Activated CD4-positive, CD25-positive, alpha-beta regulatory T cell (primary cell): Measurements from ENCODE around the gene CP.
"Not testable (repeated sequence)": the region's sequence is repeated elsewhere in the genome, so short reads cannot be mapped to it uniquely, and the experiment has no call there.

Source experiments
- DNase-seq, 4 experiments: peaks; one replicate each; lab custom pipeline; 2025; lab: John Stamatoyannopoulos, UW

CP gene

DNA sequence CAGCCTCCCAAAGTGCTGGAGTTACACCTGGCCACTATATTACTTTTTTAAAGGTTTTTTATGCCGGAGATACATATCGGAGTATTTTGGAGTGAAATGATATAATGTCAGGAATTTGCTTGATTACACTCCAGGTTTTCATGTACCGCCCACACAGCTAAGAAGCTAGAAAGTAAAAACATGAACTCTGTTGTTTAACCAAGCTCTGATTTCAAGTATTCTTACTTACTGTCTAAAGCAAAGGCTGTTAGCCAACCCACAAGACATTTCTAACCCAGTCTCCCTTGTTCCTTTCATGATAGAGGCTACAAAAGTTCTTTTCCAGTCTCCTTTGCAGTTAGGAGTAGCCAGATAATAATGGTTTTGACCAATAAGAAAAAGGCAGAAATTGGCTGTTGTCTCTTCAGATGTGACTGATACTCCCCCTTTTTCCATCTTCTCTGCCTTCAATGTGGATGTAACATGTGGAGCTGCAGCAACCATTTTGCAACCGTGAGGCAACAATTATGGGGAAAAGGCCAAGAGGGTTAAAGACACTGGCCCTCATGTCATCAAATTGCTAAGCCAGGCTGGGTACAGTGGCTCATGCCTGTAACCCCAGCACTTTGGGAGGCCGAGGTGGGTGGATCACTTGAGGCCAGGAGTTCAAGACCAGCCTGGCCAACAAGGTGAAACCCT, 6.1 kb upstream of the CP start:
- no peak for DNase-seq

DNA sequence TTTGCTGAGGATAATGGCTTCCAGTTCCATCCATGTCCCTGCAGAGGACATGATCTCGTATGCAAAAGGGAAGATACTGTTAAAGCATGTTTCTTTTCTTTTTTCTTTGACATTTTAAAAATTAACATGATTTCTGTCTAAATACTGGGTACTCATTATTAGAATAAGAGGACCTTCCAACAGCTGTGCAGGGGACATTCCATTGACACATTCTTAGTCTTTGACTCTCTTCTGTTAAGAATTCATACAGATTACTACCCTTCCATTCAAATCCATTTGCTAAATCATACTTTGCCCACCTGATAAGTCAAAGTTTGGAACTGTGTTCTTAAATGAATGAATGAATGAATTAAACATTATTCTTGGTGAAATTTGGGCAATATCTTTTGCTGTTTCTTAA, 5.1 kb upstream of the CP start:
- no peak for DNase-seq

DNA sequence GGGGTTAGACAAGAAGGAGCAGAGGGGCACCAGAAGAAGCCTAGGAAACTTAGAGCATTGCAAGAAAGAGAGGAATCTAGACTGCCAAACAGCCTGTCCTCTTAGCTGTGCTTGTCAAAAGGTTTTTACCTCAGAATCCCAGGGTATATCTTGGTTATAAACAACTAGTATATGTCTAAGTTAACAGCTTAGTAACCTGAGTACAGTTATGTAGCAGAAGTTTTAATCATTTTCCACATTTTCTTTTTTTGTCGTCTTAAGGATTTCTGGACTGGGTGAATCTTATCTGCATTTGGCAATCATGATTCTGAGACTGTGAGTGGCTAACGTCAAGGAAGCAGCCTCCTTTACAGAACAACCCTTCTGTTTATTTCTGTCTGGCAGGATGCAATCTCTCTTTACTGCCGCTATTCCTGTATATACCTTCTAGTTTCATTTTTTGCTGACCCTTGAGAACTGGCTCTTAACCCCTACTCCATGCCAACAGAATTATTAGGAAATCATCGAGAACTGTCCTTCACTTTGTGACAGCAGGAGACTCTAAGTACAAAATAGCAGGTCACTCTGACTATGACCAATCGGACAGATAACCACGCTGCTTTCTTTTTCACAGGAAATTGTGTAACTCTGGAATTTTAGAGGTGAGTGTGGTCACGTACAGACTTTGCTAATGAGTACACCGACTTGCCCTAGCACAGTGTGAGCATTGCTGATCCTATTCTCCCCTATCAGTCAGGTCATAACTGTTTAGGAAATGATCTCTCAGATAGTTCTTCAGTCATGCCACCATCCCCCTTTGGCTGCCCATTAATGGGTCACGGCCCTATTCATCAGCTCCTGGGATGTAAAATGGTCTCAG, 3.3 kb upstream of the CP start:
- no peak for DNase-seq

DNA sequence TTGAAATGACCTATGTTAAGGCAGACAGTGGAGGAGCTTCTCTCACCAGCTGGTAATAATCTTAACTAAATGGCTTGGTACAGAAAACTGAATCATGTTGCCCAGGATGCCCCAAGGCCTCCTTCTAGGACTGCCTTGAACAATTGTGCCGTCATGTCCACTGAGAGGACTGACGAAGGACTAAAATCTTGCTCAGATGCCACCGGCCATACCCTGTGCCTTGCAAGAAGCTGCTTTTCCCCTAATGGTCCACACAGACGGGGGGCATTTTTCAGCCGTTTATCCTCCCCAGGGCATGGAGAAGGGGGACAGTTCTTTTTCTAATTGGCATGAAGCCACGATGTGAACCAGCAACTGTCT, 1.8 kb upstream of the CP start:
- DNase-seq: no peak

DNA sequence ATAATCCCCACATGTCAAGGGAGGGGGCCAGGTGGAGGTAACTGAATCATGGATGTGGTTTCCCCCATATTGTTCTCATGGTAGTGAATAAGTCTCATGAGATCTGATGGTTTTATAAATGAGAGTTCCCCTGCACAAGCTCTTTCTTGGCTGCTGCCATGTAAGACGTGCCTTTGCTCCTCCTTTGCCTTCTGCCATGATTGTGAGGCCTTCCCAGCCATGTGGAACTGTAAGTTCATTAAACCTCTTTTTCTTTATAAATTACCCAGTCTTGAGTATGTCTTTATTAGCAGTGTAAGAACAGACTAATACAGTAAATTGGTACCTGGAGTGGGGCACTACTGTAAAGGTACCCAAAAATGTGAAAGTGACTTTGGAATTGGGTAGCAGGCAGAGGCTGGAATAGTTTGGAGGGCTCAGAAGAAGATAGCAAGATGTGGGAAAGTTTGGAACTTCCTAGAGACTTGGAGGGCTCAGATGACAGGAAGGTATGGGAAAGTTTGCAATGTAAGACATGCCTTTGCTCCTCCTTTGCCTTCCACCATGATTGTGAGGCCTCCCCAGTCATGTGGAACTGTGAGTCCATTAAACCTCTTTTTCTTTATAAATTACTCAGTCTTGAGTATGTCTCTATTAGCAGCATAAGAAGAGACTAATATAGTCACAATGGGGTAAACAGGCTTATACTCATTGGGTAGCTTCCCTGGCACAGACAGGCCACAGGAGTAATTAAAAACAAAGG, 2.1 kb downstream of the CP start:
- DNase-seq: not testable (repeated sequence)

DNA sequence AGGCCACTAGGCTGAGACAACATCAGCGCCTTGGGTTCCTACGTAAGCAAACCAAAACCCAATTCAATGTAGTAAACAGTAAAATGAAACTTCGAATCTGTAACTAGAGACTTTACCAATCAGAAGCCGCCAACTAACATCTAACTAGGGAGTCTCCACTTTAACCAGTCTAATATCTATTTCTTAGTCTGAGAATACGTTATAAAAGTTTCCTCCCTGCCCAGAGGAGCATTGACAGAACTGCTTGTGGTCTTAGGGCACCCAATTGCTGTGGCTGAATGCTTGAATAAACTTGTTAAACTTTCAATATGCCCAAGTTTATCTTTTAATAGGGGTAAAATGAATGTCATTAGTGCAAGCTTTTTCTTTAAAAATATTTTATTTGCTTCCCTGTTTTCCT, 4.3 kb downstream of the CP start:
- no peak for DNase-seq

DNA sequence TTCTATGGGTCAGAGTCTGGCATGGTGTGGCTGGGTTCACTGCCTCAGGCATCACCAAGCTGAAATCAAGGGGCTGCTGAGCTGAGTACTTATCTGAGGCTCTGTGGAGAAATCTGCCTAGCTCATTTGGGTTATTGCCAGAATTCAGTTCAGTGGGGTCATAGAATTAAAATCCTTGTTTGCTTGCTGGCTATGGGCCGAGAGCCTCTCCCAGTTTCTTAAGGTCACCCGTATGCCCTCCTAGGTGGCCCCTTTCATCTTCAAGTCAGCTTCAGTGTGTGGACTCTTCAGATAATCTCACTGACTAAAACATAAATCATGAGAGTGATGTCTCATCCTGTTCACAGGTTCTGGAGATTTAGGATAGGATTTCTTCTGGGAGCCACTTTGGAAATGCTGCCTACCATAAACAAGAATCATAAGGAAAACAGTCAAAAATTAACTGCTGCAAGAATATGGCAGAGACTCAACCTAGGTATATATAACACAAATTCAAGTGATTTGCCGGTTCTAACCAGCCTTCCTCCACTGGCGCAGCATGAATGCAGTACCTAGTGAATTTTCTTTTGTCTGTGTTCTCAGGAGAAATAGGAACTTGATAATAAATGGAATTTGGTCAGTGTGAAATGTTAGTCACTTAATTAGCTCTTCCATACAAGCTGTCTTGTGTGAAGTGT, 5.3 kb downstream of the CP start:
- DNase-seq: no peak

DNA sequence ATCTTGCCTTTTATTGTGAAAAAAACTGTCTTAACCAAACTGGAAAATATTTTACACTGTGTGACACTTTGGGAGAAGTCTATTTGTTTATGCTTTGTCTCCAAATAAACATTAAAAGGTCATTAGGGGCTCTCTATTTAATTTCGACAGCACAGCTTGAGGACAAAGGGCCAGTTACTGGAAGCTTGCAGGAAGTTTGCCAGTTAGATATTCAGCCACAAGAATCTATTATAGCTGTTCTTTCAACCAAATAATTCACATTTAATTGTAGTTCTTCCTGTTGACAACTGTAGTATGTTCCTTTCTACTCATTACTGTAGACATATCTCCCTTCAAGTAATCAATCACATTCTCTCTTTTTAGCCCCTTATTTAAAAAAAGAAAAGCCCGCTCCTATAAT, 6.1 kb downstream of the CP start:
- DNase-seq: no peak

DNA sequence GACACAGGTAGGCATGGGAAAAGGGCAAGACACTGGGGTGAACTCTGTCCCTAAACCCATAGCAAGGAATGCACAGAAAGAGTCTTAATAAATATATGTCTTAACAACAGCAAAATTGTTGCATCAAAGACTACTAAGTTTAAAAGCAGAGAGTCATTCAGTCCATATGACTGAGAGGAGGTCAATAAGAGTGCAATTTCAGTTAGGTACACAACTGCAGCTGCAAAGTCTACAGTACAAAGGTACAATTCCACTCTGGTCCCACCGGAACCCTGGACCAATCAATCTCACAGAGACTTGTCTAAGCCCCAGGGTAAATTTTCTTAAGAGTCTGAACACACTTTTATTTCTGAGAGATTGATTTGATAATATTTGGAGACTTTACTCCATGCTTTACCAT, 6.9 kb downstream of the CP start:
- DNase-seq: no peak

DNA sequence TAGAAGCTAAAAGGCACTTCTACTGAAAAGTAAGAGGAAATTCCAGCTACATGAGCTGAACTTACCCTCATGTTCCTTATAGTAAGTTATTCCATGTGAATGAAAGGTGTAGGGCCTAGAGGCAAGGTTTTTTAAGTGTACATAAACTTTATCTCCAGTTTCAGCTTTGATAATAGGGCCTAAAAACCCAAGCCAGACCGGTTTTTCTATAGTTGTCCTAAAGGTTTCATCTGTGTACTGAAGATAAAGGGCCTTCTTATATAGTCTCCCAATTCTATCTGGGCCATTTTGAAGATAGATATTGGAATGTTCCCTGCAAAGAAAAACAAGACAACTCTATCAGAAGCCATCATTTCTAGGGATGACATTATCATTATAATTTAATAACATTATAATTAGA, 9.2 kb downstream of the CP start:
- DNase-seq: no peak

DNA sequence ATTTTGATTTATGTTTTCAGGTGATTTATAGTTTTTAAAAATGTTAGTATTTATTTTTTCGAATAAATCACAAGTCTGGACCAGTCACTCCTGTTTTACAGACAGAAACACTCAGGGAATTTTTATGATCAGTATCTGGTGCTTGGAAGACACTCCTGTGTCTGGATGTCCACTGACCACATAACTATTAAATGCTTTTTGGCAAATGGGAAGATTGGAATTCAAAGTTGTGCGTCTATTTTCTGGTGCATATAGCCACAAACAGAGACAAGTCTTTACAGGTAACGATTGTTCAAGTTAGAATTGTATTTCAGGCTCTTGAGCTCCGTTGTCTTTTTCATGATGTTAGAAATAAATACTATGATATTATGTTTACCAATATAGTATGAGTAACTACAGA, 12.2 kb downstream of the CP start:
- no peak for DNase-seq

DNA sequence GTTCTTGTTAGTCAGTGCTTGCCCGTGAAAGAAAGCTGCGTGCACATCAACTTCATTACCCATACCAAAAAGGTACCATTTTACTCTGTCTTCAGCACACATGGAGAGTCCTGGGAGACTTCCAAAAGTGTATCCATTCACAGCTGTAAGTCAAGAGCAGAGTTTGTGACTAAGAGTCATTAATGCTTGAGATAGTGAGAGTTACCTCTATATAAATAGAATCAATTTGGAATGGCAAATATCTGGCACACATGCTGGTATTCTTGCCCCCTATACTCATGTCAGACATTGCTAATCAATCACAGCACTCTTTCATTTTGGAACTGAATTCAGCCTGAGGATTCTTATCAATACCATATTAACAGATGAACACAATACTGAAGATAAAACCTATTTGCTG, 14.2 kb downstream of the CP start:
- no peak for DNase-seq

DNA sequence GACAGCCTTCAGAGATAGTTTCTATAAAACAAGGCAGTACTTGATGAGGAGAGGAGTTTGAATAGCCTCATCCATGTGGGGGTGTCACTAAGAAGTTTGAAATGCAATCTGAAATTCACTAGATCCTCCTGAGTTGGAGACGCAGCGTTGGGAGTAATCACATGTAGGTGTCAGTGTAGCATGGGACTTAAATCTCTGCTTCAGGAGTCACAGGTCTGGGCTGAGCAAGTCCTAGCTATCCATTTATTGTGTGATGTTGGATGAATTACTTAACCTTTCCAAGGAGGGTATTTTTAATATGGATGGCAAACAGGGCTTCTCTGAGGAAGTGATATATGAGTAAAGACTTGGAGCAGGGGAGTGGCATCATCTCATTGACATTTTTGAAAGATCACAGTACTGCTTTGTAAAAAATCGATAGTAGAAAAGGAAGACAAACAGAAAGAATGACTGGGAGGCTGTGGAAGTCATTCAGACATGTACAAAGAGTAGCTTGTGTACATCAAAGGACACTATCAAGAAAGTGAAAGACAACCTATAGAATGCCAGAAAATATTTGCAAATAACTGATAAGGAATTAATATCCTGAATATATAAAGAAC, 17.1 kb downstream of the CP start:
- DNase-seq: no peak

DNA sequence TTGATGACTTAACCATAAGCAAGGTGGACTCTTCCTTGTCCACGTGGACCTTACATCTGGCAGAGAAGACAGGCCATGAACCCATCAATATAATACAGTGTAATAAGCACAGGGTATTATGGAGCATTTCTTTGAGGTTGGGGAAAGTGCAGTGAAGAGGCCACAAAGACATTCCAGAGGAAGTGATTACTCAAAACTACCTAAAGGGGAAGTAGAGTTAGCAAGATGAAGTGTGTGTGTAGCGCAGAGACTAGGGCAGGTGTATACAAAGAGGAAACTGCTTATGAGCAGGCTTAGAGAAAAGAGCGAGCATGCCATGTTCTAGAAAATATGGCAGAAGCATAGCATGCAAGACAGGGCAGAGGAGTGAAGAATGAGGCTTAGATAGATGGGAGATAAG, 17.9 kb downstream of the CP start:
- DNase-seq: no peak

DNA sequence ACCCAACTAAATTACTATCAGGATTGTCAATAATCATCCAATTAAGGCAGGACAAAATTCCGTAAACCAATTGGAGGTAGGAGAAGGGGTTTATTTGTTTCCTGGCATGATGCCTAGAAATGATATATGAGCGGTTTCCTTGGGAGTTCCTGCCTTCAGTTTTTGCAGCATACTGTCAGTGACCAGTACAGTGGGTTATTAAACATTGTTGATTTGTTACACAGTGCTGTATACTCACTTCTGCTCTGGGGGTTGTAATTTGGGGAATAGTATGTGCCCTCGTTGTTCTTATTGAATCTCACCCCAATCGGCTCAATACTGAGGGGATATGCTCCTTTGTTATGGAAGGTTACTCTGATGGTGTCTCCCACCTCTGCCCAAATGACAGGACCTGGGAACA, 22.2 kb downstream of the CP start:
- no peak for DNase-seq

DNA sequence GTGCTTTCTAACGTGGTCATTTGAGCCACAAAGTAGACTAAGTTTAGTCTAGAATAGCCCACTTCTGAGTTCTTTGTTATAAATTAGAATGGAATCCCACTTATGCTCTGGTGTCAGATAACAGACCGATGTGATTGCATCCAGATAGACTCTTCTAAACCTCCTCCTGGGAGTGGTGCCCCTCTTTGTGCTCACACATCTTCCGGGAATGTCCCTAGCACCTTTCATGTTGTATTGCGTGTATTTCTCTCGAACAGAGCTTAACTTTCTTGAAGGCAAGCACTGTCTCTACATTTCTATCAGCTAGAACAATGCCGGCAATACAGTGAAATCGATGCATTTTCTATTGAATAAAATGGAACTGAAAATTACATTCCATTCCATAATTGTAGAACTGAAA, 23.0 kb downstream of the CP start:
- no peak for DNase-seq

DNA sequence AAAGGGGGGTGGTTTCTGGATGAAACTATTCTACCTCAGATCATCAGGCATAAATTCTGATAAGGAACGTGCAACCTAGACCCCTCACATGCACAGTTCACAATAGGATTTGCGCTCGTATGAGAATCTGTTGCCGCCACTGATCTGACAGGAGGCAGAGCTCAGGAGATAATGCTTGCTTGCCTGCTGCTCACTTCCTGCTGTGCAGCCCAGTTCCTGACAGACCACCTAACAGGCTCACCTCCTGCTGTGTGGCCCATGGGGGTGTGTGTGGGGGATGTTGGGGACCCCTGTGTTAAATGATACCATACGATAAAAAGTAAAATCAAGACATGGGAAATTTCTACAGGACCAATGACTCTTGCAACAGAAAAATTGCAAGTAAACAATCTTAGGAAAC, 24.0 kb downstream of the CP start:
- no peak for DNase-seq

DNA sequence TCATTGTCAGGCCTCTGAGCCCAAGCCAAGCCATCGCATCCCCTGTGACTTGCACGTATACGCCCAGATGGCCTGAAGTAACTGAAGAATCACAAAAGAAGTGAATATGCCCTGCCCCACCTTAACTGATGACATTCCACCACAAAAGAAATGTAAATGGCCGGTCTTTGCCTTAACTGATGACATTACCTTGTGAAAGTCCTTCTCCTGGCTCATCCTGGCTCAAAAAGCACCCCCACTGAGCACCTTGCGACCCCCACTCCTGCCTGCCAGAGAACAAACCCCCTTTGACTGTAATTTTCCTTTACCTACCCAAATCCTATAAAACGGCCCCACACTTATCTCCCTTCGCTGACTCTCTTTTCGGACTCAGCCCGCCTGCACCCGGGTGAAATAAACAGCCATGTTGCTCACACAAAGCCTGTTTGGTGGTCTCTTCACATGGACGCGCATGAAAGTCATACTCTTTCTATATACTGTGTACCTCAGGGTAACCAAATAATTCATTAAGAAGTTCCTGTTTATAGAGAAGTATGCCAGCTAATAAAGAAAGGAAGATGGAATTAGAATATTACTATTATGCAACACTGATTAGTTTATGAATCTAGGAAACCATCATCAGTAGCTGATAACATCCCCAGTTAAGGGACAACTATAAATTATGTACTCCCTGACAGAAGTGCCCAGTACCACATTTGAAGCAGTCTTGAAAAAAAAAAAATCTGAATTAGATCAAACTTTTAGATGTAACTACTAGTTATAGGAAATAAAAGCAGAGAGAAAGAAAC, 24.6 kb downstream of the CP start:
- not testable (repeated sequence) for DNase-seq

DNA sequence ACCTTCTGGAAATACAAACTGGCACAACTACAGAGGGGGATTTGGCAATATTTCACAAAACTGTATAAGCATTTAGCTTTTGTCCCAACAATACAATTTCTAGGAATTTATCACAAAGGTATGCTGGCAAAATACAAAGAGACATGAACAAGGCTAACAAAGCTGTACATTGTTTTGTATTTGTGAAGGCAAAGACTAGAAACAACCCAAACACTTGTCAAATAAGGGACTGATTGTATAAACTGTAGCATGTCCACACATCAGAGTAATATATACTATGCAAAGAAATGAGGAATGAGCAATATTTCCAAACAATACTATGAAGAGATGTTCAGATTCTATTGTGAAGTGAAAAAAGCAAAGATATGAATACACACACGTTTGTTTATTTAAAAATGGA, 26.4 kb downstream of the CP start:
- no peak for DNase-seq

DNA sequence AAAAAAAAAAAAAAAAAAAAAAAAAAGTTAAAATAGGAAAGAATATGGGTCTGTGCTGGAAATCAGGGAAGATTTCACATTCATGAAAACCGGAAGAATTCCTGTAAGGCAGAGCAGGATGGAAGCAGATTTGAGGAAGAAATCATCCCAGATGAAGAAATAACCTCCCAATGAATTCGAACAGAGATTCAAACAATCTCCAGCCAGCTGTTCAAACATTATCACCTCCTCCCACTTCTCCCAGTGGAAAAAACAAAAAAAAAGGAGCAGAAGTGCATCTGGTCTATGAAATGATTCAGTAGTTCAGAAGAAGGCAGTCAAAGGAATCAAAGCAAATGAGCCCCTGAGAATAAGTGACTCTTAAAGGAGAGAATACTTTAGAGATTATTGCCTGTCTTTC, 33.1 kb downstream of the CP start:
- DNase-seq: no peak

DNA sequence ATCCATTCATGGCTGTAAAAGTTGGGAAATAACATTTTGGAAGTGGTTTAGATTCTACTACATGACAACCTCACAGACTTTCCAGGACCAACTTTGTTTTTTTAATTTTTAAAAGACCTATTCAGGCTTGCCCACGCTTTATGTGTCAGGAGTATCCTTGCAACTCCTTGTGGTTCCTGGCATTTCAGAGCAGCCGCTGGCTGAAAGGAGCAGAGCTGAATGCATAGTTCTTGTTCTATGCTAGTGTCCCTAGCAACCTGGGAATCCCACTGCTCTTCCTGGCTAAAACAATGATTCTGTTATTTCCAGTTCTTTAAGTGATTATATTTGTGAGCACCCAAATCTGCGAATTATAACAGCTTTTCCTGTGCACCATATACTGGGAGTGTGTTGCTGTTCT, 34.9 kb downstream of the CP start:
- no peak for DNase-seq
